ENCODE measurements around the gene HACD4. TPM values are rescaled to one million over a fixed set of nuclear protein-coding genes. Genes with fewer than 3 reads are reported as not detected.

HACD4 gene
- 1.4 and 2.6 TPM in 2 replicates for total RNA-seq (ENCODE audit: low replicate concordance)

DNA sequence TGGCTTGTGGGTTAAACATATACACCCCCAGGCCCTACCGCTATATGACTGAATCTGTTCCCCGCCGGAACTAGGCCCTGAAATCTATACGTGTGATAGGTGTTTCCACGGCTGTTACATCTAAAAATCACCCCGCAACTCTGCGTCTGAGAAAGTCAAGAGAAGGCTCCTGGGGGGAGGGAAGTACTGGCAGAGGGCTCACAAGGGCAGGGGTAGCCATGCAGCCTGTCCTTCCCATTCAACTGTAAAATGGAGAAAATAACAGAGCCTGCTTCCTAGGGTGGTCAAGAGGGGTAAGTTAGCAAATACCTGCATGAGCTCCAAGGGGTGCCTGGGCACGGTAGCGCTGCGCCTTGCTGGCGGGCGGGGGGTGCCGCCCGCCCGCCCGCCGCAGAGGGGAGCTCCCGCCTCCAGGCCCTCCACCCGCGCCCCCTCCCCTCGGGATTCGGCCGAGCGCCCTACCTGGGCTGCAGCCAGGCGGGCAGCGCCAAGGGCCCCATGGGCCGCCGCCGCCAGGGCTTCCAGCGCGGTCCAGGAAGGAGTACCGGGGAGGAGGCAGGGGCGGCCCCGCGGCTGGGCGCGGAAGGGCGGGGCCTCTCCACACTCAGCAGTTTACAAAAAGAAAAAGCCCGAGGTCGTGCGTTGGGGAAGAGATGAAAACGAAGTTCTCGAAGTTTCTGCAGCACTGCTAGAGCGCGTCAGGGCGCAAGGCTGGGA lies at the start of gene HACD4:
Gene HACD4, minus strand, starts transcription at position 550 of the 717 bp plus-strand sequence. Its CDS starts 50 bp downstream, at position 500.

DNA sequence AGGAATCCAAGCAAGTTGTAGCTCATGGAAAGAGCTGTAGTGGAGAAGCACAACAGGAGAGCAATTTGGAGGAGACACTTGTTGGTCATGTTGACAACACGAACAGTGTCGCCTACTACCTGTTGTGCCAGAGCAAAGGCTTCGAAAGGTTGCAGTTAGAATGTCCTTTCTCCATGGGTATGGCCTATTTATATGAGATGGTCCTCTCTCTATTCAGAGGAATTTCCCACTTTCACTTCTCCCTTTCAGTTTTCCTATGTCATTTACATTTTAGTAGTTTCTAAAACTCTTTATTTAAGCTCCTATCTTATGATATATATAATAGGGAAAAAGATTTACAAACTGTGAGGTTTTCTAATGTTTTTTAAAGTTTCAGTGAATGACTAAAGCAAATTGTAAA lies 46.3 kb upstream of the HACD4 start, which contains the start of gene IFNB1:
Gene IFNB1, minus strand, starts transcription at position 162 of the 400 bp plus-strand sequence. Its CDS starts 73 bp downstream, at position 89.

Other genes starting within 250 kb of the HACD4 start
- gene IFNB1, start 46.3 kb upstream of the HACD4 start, total RNA-seq (ENCODE audit: low replicate concordance): not detected in 2 replicates
- gene IFNW1, start 110.2 kb upstream of the HACD4 start, total RNA-seq (ENCODE audit: low replicate concordance): not detected in 2 replicates
- gene IFNA21, start 135.0 kb upstream of the HACD4 start, total RNA-seq (ENCODE audit: low replicate concordance): not detected in 2 replicates
- not detected in 2 replicates for gene IFNA4, start 155.9 kb upstream of the HACD4 start, total RNA-seq (ENCODE audit: low replicate concordance)
- gene IFNA7, start 170.6 kb upstream of the HACD4 start, total RNA-seq (ENCODE audit: low replicate concordance): not detected in 2 replicates
- not detected in 2 replicates for gene IFNA10, start 175.5 kb upstream of the HACD4 start, total RNA-seq (ENCODE audit: low replicate concordance)
- gene IFNA16, start 185.7 kb upstream of the HACD4 start, total RNA-seq (ENCODE audit: low replicate concordance): not detected in 2 replicates
- not detected in 2 replicates for gene IFNA17, start 196.6 kb upstream of the HACD4 start, total RNA-seq (ENCODE audit: low replicate concordance)
- not detected in 2 replicates for gene IFNA14, start 208.4 kb upstream of the HACD4 start, total RNA-seq (ENCODE audit: low replicate concordance)